ENCODE data around the gene IZUMO1R.

- no peak for TF ChIP-seq CTCF (IDR thresholded peaks at IDR 0.05)
- TF ChIP-seq POLR2A (IDR thresholded peaks at IDR 0.05): no peak
- TF ChIP-seq EP300 (IDR thresholded peaks at IDR 0.05): no peak
These were observed 11.3 kb downstream of the IZUMO1R start for GRCh38 chr11:94315664-94316063.
